Bone marrow (tissue), 2 donors: Measurements from ENCODE around the gene MED17.
"Not testable (repeated sequence)": the region's sequence is repeated elsewhere in the genome, so short reads cannot be mapped to it uniquely, and the experiment has no call there.

ENCODE experiments used
- DNase-seq, 2 donors: peaks; one replicate each; lab custom pipeline; 2025; lab: John Stamatoyannopoulos, UW

MED17 gene

GRCh38 chr11:93757924-93758865, 25.9 kb upstream of the MED17 start:
- no peak for DNase-seq

- DNase-seq: not testable (repeated sequence)
Measured at GRCh38 chr11:93759123-93759522, 25.0 kb upstream of the MED17 start.

- no peak for DNase-seq
Measured at GRCh38 chr11:93761910-93762309, 22.2 kb upstream of the MED17 start.

- no peak for DNase-seq
Measured at GRCh38 chr11:93765551-93765950, 18.5 kb upstream of the MED17 start.

DNA sequence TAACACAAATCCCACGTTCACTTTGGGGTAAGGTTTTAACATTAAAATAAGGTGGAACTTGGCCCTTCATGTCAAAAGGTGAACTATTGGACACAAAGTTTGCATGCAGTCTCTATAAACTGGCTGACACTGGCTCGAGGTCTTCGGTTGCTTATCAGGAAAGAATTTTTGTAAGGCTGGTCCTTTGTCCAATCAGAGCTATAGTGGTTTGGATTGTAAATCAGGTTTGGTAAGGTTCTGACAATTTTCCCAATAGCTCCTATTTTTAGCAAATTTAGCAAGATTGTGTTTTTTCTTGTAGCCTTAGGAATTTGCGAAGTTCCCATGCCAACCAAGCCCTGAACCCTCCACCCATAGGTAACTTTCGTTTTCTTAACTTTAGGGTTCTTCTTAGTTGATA, 17.6 kb upstream of the MED17 start:
- no peak for DNase-seq

- no peak for DNase-seq
Measured at GRCh38 chr11:93767018-93767417, 17.1 kb upstream of the MED17 start.

DNA sequence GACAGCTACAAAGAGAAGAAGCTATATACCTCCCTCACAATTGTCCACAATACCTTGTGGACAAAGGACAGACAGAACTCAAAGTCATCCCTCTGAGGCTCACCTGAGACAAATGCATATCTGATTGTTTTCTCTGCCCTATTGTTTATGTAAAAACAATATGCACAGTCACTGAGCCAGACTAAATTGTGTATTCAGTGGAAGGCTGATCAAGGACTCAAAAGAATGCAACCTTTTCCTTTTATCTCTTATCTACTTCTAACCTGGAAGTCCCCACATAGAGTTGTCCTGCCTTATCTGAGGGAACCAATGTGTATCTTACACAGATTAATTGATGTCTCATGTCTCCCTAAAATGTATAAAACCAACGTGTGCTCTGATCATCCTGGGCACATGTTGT, 13.9 kb upstream of the MED17 start:
- DNase-seq: no peak

- DNase-seq: no peak
Measured at GRCh38 chr11:93772123-93772522, 12.0 kb upstream of the MED17 start.

DNA sequence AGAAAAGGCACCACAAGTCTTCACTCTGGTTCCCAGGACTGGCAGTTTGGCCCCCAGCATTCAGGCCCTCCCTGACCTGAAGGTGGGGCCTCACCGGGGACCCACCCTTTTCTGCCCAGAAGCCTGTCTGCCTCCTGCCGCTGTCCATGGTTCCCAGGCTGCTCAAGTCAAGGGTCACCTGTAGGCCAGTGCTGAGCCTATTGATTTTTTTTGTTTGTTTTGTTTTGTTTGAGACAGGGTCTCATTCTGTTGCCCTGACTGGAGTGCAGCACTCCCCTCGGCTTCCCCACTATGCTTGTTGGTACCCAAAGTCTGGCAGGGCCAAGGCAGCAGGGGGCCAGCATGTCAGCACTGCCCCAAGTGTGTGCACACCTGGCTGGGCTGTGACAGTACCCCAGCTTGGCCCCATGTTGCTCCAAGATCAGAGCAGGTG, 11.0 kb upstream of the MED17 start:
- no peak for DNase-seq

DNA sequence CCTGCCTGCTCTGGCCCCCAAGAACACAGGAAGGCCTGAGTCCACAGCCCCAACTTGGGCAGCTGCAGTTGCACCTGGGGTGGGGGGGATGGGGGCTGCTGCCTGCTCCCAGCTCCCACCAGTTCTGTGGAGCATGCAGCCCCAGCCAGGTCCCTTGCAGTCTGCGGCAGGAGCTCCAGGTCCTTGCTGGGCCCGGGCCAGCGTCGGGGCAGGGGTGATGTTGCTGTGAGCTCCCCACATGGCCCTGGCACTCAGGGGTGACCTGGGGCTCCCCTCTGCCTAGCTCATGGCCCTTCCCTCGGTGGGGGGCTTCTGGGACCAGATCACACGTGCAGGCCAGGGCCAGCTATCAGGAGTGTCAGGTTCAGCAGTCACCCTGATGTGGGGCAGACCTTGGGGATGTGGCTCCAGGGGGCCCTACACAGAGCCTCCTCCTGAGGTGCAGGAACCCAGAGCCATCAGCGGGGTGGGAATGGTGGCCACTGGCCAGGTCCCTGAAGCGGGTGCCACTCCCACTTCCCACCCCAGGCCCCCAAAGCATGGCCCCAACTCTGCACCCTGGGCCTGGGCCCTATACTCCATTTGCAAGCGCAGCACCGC, 10.4 kb upstream of the MED17 start:
- no peak for DNase-seq

- DNase-seq: not testable (repeated sequence)
Measured at GRCh38 chr11:93774560-93774959, 9.5 kb upstream of the MED17 start.

DNA sequence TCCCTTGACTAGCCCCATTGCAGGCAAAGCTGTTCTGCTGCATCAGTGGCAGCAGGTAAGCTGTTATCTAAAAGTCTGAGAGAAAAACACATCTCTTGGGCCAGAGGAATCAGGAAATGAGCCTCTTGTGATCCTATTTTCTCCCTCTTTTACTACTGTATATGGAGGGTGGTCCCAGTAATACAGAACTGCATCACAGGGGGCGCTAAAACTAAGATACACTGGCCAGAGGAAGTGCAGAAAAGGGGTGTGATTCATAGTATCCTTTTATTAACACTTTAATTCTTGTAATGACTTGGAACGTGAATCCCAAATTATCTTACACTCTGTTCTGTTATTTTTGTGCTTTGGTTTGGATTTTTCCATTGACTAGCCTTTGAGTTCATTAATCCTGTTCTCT, 8.8 kb upstream of the MED17 start:
- DNase-seq: no peak

- no peak for DNase-seq
Measured at GRCh38 chr11:93783362-93783761, 720 bp upstream of the MED17 start.

- DNase-seq: peak in 1 of 2 donors; percentile 38
Measured at GRCh38 chr11:93783765-93784144, 327 bp upstream of the MED17 start.

- no peak for DNase-seq
Measured at GRCh38 chr11:93784935-93785360, 866 bp downstream of the MED17 start.

DNA sequence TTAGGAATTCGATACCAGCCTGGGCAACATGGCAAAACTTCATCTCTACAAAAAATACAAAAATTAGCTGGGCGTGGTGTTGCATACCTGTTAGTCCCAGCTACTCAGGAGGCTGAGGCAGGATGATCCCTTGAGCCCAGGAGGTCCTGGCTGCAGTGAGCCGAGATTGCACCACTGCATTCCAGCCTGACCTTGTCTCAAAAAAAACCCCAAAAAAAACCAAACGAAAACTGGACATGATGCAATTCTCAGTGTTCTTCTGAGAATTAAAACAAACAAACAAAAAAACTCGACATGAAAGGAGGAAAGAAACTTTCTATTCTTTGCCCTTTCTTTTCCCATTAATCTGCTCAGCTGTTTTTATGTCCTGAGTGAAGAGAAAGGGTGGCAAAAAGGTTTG, 7.4 kb downstream of the MED17 start:
- DNase-seq: no peak

GRCh38 chr11:93796441-93797231, 12.6 kb downstream of the MED17 start:
- no peak for DNase-seq

- DNase-seq: no peak
Measured at GRCh38 chr11:93801366-93801765, 17.3 kb downstream of the MED17 start.

DNA sequence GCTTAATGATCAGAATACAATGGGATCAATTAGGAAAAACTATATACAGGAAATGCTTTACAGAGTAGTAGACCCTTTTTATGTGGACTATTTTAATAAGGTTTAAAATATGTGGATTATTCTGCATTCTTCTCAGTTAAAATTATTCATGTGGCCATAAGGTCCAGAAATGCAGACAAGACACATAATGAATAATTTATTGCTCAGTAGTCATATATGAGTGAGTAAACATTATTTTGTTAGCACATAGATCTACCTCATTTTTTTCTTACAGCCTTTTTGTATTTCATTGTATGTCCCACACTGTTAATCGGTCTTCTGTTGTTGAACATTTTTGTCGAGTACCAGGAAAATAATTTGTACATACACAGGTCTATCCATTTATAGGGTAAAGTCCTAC, 20.8 kb downstream of the MED17 start:
- DNase-seq: no peak

DNA sequence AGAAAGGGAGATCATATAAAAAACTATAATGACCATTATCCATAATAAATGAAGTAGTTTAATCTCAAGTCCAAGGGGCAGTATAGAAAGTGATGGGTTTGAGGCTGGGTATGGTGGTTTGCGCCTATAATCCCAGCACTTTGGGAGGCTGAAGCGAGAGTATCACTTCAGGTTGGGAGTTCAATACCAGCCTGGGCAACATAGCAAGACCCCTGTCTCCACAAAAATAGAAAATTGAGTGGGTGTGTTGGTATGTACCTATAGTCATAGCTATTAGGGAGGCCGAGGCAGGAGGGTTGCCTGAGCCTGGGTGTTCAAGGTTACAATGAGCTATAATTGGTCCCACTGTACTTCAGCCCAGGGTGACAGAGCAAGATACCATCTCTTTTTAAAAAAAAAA, 23.9 kb downstream of the MED17 start:
- no peak for DNase-seq

GRCh38 chr11:93813974-93814373, 29.9 kb downstream of the MED17 start:
- no peak for DNase-seq

DNA sequence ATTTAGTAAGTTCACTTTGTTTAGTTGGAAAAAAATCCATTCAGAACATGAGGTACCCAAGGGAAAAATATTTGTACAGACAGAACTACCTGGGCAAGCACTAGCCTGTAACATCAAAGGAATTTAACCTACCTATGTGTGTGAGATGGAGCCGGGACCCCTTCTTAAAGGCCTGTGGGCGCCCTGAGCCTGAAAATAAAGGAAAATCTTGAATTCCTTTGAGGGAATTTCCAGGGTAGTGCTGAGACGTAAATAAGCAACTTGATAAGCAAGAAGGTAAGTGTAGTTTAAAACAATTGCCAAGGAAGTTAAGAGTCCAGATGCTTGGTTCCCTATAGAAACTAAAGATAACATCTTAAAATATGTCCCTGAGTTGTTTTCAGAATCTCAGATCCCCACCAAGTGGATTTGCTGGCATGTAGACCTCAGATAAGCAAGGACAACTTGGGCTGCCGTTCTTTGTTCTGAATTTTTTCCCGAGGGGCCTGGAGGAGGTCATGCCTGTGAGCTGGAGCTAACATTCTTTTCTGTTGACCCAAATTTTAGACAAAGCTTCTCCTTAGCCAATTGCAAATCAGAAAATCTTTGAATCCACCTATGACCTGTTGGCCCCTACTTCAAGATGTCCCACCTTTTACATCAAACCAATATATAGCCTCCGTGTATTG, 31.0 kb downstream of the MED17 start:
- DNase-seq: no peak
